A549 (cell line): ENCODE results near the gene PIBF1. TPM values are rescaled to one million over a fixed set of nuclear protein-coding genes. Genes with fewer than 3 reads are reported as not detected.

ENCODE experiments used
- ATAC-seq, 2 experiments: fragments of 200-7000 bp in 1 of 2; fragments of >200 bp in 1 of 2; cut with Nextera tagmentation in 1 of 2; cut with Tn5 transposase in 1 of 2; 3 replicates each; pipeline versions ENCODE4 v1.8.0 to v1.9.1; 2018 to 2020; ENCODE audit warnings: mild to moderate bottlenecking in 1 of 2, moderate library complexity in 1 of 2
- CTCF ChIA-PET: fragments of 300-600 bp; sonication (Branson Sonifier 250); formaldehyde crosslinking; extraction: SDS; loops from one replicate; lab custom pipeline; 2021; ENCODE audit warnings: antibody characterized with exemption, inconsistent platforms; lab: Yijun Ruan, JAX
- POLR2A ChIA-PET: fragments of 350-600 bp; formaldehyde crosslinking; extraction: SDS; loops from one replicate; lab custom pipeline; 2021; ENCODE audit warnings: antibody characterized with exemption, inconsistent platforms; lab: Yijun Ruan, JAX
- DNase-seq, 2 experiments: peaks; one replicate each; pipeline versions ENCODE4 v3.0.0 to v3.0.0-alpha.2; 2011 to 2016; ENCODE audit warnings: low read depth in 1 of 2, low spot score in 1 of 2
- FAIRE-seq: peaks from 2 replicates; lab custom pipeline; 2011; peaks lifted over from hg19 to GRCh38; lab: Jason Lieb, UNC
- H3K27ac ChIP-seq, 2 experiments: fragments of >200 bp; sonication (Bioruptor Twin); formaldehyde crosslinking; 3 replicates each; pipeline ENCODE4 v1.5.1; 2016 to 2017
- H3K4me1 ChIP-seq: fragments of >200 bp; sonication (Bioruptor Twin); formaldehyde crosslinking; 3 replicates; pipeline ENCODE4 v1.6.1; 2016
- H3K4me2 ChIP-seq: fragments of >200 bp; sonication (Bioruptor Twin); formaldehyde crosslinking; 3 replicates; pipeline ENCODE4 v1.6.1; 2016
- H3K4me3 ChIP-seq: fragments of >200 bp; sonication (Bioruptor Twin); formaldehyde crosslinking; 3 replicates; pipeline ENCODE4 v1.5.1; 2016
- H3K9me3 ChIP-seq: fragments of >200 bp; sonication (Bioruptor Twin); formaldehyde crosslinking; 3 replicates; pipeline ENCODE4 v1.6.1; 2016
- ATOH8 ChIP-seq: fragments of 250-450 bp; sonication (Bioruptor Pico); IDR thresholded peaks from 2 replicates; pipeline ENCODE4 v1.5.0; 2020; ENCODE audit warnings: low read depth, mild to moderate bottlenecking, moderate library complexity
- BHLHE40 ChIP-seq: IDR thresholded peaks from 2 replicates; pipeline ENCODE4 v1.6.1; 2012; ENCODE audit warnings: low read depth, low read length, inconsistent platforms
- CEBPB ChIP-seq, 2 experiments: fragments of >200 bp in 1 of 2; sonication (Bioruptor Twin) in 1 of 2; formaldehyde crosslinking in 1 of 2; IDR thresholded peaks; 2 replicates each; pipeline ENCODE4 v1.6.1; 2012 to 2016
- CHD2 ChIP-seq: fragments of 150-350 bp; IDR thresholded peaks from 2 replicates; pipeline ENCODE4 v1.6.1; 2014; ENCODE audit warnings: low read length; ENCODE audit not compliant: partially characterized antibody
- CTCF ChIP-seq: fragments of >200 bp; sonication (Bioruptor Twin); formaldehyde crosslinking; IDR thresholded peaks from 3 replicates; pipeline ENCODE4 v1.5.1; 2016
- E2F6 ChIP-seq: IDR thresholded peaks from 2 replicates; pipeline ENCODE4 v1.6.1; 2012; ENCODE audit warnings: low read depth, borderline replicate concordance
- EHMT2 ChIP-seq: fragments of 200-600 bp; sonication (generic); IDR thresholded peaks from 2 replicates; pipeline ENCODE4 v1.6.1; 2016; ENCODE audit warnings: antibody characterized with exemption, low read depth, mild to moderate bottlenecking, moderate library complexity
- ELK1 ChIP-seq: fragments of 150-350 bp; IDR thresholded peaks from 2 replicates; pipeline ENCODE4 v1.6.1; 2014; ENCODE audit warnings: low read depth, mild to moderate bottlenecking, low read length
- EP300 ChIP-seq, 2 experiments: fragments of >200 bp; sonication (Bioruptor Twin); formaldehyde crosslinking; IDR thresholded peaks; 2 replicates in 1 of 2; 3 replicates in 1 of 2; pipeline ENCODE4 v1.6.1; 2016 to 2017
- HMGXB4 ChIP-seq: fragments of 250-450 bp; sonication (Bioruptor Pico); IDR thresholded peaks from 2 replicates; pipeline ENCODE4 v1.5.0; 2021; ENCODE audit warnings: mild to moderate bottlenecking, moderate library complexity, borderline replicate concordance
- HOXB13 ChIP-seq: fragments of 250-450 bp; sonication (Bioruptor Pico); IDR thresholded peaks from 2 replicates; pipeline ENCODE4 v1.5.0; 2020; ENCODE audit warnings: low read depth, mild to moderate bottlenecking, moderate library complexity
- HOXB5 ChIP-seq: fragments of 250-450 bp; sonication (Bioruptor Pico); IDR thresholded peaks from 2 replicates; pipeline ENCODE4 v1.5.0; 2020; ENCODE audit warnings: mild to moderate bottlenecking, moderate library complexity
- JUNB ChIP-seq: fragments of >200 bp; sonication (Bioruptor Twin); formaldehyde crosslinking; IDR thresholded peaks from 2 replicates; pipeline ENCODE4 v1.6.1; 2016
- KDM1A ChIP-seq: fragments of 200-600 bp; sonication (generic); IDR thresholded peaks from 2 replicates; pipeline ENCODE4 v1.6.1; 2016; ENCODE audit warnings: low read depth, mild to moderate bottlenecking
- KDM5A ChIP-seq: fragments of 200-600 bp; sonication (generic); IDR thresholded peaks from 2 replicates; pipeline ENCODE4 v1.6.1; 2016; ENCODE audit warnings: antibody characterized with exemption, mild to moderate bottlenecking
- MAFK ChIP-seq: fragments of 450-650 bp; IDR thresholded peaks from 2 replicates; pipeline ENCODE4 v1.6.1; 2014; ENCODE audit not compliant: partially characterized antibody
- NFE2L2 ChIP-seq: fragments of 150-350 bp; conservative IDR thresholded peaks from 2 replicates; pipeline ENCODE4 v1.6.1; 2014; ENCODE audit warnings: low read length
- POLR2A ChIP-seq: IDR thresholded peaks from 2 replicates; pipeline ENCODE4 v1.6.1; 2012; ENCODE audit warnings: mild to moderate bottlenecking, low read length
- RARB ChIP-seq: fragments of 250-450 bp; sonication (Bioruptor Pico); IDR thresholded peaks from 2 replicates; pipeline ENCODE4 v1.8.0; 2021; ENCODE audit warnings: mild to moderate bottlenecking, moderate library complexity
- REST ChIP-seq: fragments of 200-600 bp; sonication (generic); IDR thresholded peaks from 2 replicates; pipeline ENCODE4 v1.6.1; 2016; ENCODE audit warnings: antibody characterized with exemption, mild to moderate bottlenecking, moderate library complexity
- SMC3 ChIP-seq: fragments of >200 bp; sonication (Bioruptor Twin); formaldehyde crosslinking; IDR thresholded peaks from 3 replicates; pipeline ENCODE4 v1.6.1; 2018; ENCODE audit warnings: inconsistent platforms
- ZC3H11A ChIP-seq: fragments of 450-650 bp; IDR thresholded peaks from 2 replicates; pipeline ENCODE4 v1.6.1; 2014; ENCODE audit warnings: antibody characterized with exemption, mild to moderate bottlenecking
- ZNF302 ChIP-seq: fragments of 250-450 bp; sonication (Bioruptor Pico); IDR thresholded peaks from 2 replicates; pipeline ENCODE4 v1.9.0; 2021; ENCODE audit warnings: inconsistent platforms, mild to moderate bottlenecking, moderate library complexity
- WGBS: methylation state at CpG from one replicate; pipeline ENCODE4 v1.1.6; 2017; ENCODE audit errors: missing lambda C conversion rate; 5-methylcytosine and 5-hydroxymethylcytosine counted together
- polyA plus RNA-seq, 4 experiments: library from polyadenylated mRNA; depleted of rRNA in 3 of 4; stranded (reverse); fragments of >200 nt; fragmentation: RNase III in 1 of 4; extraction: RNeasy Plus Mini Kit Qiagen cat#74134 plus additional on column Dnase treatment in 1 of 4; gene quantifications; 2 replicates in 3 of 4; 3 replicates in 1 of 4; pipeline ENCODE4 v1.2.3, GENCODE V29; 2011 to 2017

PIBF1 gene
- polyA plus RNA-seq, 2 of the 4 experiments (the other 2 are of a cell fraction), result 5.0 to 10.6 TPM

- TF ChIP-seq SMC3 (no peak), KDM1A (no peak), POLR2A (no peak)
Measured at GRCh38 chr13:72959643-72960042, 177.7 kb downstream of the PIBF1 start (continued).

GRCh38 chr13:72960114-72960513, 178.2 kb downstream of the PIBF1 start:
- no peak for ATAC-seq
- no peak for FAIRE-seq
- DNase-seq, result no peak
- Histone ChIP-seq H3K4me1 (no peaks in the 10 kb centered on the region), H3K27ac (no peak overlapping the region), H3K9me3 (no peaks in the 10 kb centered on the region), H3K4me3 (no peak overlapping the region), H3K4me2 (no peak overlapping the region)
- no peak for TF ChIP-seq CHD2
- WGBS, result 86% methylated on average over 4 of the region's 4 CpGs
- ChIA-PET CTCF (no interaction called here), POLR2A (no interaction called here)

- H3K27ac ChIP-seq, result no peak overlapping the region
- no peak for DNase-seq
- no peak overlapping the region for H3K4me3 ChIP-seq
- no peak for FAIRE-seq
- TF ChIP-seq MAFK, result no peak
- no peak for TF ChIP-seq KDM5A
- no peak for TF ChIP-seq BHLHE40
- TF ChIP-seq CTCF, result no peak
- no peak for TF ChIP-seq REST
- no peaks in the 10 kb centered on the region for H3K4me1 ChIP-seq
- no peak overlapping the region for H3K4me2 ChIP-seq
- ATAC-seq, result no peak
- H3K9me3 ChIP-seq, result no peaks in the 10 kb centered on the region
- CTCF ChIA-PET, result no interaction called here
- POLR2A ChIA-PET, result no interaction called here
Measured at GRCh38 chr13:72960541-72960940, 178.6 kb downstream of the PIBF1 start.

- ChIA-PET POLR2A (no interaction called here), CTCF (no interaction called here)
- H3K4me3 ChIP-seq, result no peak overlapping the region
- H3K9me3 ChIP-seq, result no peaks in the 10 kb centered on the region
- ATAC-seq, result no peak
- DNase-seq, result no peak
- no peak overlapping the region for H3K27ac ChIP-seq
- H3K4me1 ChIP-seq, result no peaks in the 10 kb centered on the region
- no peak for FAIRE-seq
- TF ChIP-seq HOXB13 (CRISPR knock-in tag) (no peak), KDM5A (no peak), ATOH8 (no peak), ZC3H11A (no peak), E2F6 (no peak), HOXB5 (no peak), EHMT2 (no peak), RARB (no peak), BHLHE40 (no peak), ELK1 (no peak), MAFK (no peak), JUNB (no peak), EP300 (IDR thresholded peaks at IDR 0.05) (no peak), CEBPB (IDR thresholded peaks at IDR 0.05) (no peak), KDM1A (no peak), NFE2L2 (no peak), HMGXB4 (CRISPR knock-in tag) (no peak), ZNF302 (CRISPR knock-in tag) (no peak)
- 90% methylated on average over 1 of the region's 1 CpG for WGBS
- H3K4me2 ChIP-seq, result no peak overlapping the region
Measured at GRCh38 chr13:72963762-72964161, 181.8 kb downstream of the PIBF1 start.
